ENCODE data around the gene CHADL.

Gene CHADL

GRCh38 chr22:41229730-41230400, 10.9 kb downstream of the CHADL start:
- DNase-seq = no peak

- DNase-seq = no peak
These were observed 11.5 kb downstream of the CHADL start for GRCh38 chr22:41229215-41229614.

GRCh38 chr22:41226723-41227655, 13.7 kb downstream of the CHADL start:
- DNase-seq = no peak

GRCh38 chr22:41223535-41223934, 17.2 kb downstream of the CHADL start:
- DNase-seq = no peak

- DNase-seq = no peak
These were observed 17.8 kb downstream of the CHADL start for GRCh38 chr22:41222846-41223507.

- no peak for DNase-seq
These were observed 23.1 kb downstream of the CHADL start for GRCh38 chr22:41217553-41218157.

- no peak for DNase-seq
These were observed 23.7 kb downstream of the CHADL start for GRCh38 chr22:41216984-41217383.

- DNase-seq = no peak
These were observed 24.8 kb downstream of the CHADL start for GRCh38 chr22:41215926-41216325.

- no peak for DNase-seq
These were observed 25.3 kb downstream of the CHADL start for GRCh38 chr22:41215409-41215808.

- DNase-seq = no peak
These were observed 34.0 kb downstream of the CHADL start for GRCh38 chr22:41206719-41207118.

- DNase-seq = peak; percentile 98
These were observed 35.5 kb downstream of the CHADL start, which contains the start of gene L3MBTL2 for GRCh38 chr22:41204992-41205900. Gene L3MBTL2, plus strand, starts transcription at chr22:41205312. Its CDS starts 51 bp downstream, at chr22:41205363.

- DNase-seq = no peak
These were observed 36.7 kb downstream of the CHADL start for GRCh38 chr22:41204066-41204465.

GRCh38 chr22:41203118-41203517, 37.6 kb downstream of the CHADL start:
- no peak for DNase-seq

- DNase-seq = no peak
These were observed 39.6 kb downstream of the CHADL start for GRCh38 chr22:41201141-41201540.

GRCh38 chr22:41198027-41198580, 42.6 kb downstream of the CHADL start:
- DNase-seq = peak; percentile 39

GRCh38 chr22:41197038-41197972, 43.4 kb downstream of the CHADL start:
- DNase-seq = peak; percentile 73

GRCh38 chr22:41193829-41194228, 46.9 kb downstream of the CHADL start:
- DNase-seq = no peak

GRCh38 chr22:41191467-41191866, 49.3 kb downstream of the CHADL start:
- DNase-seq = no peak

GRCh38 chr22:41184679-41185078, 56.1 kb downstream of the CHADL start:
- DNase-seq = no peak

Data from activated T-cell treated with anti-CD3 and anti-CD28 coated beads for 4 hours (primary cell).